GM21619 (cell line): ENCODE measurements around the gene CALM1.

ENCODE experiments used
- ATAC-seq: cut with Tn5 transposase; IDR thresholded peaks from one replicate; pipeline ENCODE4 v1.9.1; 2021; ENCODE audit not compliant: unreplicated experiment

CALM1 gene

GRCh38 chr14:90407230-90407629 lies 10.4 kb downstream of the CALM1 start:
- no peak for ATAC-seq

DNA sequence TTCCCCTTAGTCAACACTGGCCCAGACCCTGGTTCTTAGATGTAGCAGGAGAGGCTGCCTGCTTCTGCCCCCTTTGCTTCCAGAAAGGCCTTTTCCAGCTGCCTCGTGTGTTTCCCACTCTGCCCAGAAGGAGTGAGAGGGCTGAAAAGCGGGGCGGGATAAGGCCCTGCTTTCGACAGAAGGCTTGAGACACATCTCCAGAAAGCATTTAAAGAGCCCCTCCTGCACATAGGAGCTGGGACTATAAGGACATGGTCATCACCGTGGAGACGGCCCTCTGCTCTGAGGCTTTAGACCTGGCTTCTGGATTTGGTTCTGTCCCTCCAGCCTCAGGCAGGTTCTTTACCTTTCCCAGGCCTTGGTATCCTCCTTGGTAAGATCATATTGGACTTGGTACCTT lies 11.9 kb downstream of the CALM1 start:
- no peak for ATAC-seq

GRCh38 chr14:90409209-90409730 lies 12.4 kb downstream of the CALM1 start:
- ATAC-seq: no peak

DNA sequence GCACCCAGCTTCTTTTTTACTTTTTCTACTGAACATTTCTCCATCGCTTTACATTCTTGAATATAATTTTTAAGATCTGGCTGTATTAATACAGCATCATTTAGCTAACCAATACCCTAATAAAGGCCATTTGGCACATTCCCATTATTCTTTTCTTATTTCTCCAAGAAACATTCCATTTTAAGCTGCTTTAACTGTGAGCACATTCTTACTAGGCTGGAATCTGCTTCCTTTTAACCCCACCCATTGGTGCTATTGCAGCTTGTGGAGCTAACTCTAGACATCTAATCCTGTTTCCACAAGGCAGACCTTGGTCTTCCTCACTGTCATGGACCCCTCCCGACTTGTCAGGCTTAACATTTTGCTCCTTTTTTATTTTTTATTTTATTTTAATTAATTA lies 15.2 kb downstream of the CALM1 start:
- no peak for ATAC-seq

DNA sequence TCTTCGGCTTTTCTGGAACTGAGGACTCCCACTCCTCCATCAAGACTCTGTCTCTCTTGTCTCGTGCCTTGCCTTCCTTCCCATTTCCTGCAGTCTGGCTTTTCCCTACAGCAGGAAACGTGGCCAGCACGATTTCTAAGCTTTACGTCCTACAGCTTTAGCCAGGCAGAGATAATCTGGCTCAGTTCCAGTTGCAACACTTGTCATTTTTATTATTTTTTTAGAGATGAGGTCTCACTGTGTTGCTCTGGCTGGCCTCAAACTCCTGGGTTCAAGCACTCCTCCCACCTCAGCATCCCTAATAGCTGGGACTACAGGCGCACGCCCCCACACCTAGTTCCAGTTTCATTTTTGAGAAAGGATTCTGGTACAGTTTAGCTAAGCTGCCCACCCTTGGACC lies 19.9 kb downstream of the CALM1 start:
- ATAC-seq: no peak

GRCh38 chr14:90418053-90418452 lies 21.2 kb downstream of the CALM1 start:
- ATAC-seq: no peak

GRCh38 chr14:90419200-90419599 lies 22.4 kb downstream of the CALM1 start:
- ATAC-seq: no peak

DNA sequence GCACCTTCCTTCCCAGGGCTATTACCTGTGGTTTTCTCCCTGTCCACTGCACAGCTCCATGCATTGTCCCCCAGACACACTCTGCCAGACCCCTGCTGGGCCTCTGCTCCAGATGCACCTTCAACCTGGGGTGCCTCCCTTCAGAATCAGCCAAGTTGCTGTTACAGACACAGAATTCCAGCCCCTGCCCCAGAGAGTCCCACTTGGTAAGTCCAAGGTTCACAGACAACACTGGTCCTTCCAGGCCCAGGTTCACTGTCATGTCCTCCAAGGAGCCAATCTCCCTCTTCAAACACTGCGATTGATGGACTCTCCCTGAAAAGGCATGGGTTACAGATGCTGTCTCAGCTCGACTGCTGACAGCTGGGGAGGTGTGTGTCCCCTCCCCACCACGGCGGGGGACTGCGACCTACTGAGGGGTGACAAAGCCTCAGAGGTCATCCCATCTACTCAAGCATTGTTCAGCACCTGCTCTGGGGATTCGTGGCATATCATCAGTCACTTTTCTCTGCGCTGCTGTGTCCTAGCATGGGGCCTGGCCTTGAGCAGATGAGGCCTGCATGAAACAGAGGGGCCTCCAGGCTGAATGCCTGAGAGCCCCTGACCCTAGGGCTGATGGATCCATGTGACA lies 24.3 kb downstream of the CALM1 start:
- ATAC-seq: no peak

DNA sequence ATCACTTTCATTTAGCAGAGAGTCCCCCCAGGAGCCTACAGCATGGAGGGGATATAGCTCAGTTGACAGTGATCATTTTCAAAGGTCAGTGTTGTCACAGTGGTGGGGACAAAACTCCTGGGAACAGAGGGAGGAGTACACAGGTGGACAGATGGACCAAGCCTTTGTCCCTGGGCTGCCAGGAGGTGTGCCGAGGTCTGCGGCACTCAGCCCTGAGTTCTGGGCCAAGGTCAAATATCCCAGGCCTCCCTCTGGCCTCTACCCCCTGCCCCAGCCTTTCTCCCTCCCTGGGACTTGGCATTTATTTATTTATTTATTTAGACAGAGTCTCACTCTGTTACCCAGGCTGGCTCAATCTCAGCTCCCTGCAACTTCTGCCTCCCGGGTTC lies 24.8 kb downstream of the CALM1 start:
- ATAC-seq: no peak

DNA sequence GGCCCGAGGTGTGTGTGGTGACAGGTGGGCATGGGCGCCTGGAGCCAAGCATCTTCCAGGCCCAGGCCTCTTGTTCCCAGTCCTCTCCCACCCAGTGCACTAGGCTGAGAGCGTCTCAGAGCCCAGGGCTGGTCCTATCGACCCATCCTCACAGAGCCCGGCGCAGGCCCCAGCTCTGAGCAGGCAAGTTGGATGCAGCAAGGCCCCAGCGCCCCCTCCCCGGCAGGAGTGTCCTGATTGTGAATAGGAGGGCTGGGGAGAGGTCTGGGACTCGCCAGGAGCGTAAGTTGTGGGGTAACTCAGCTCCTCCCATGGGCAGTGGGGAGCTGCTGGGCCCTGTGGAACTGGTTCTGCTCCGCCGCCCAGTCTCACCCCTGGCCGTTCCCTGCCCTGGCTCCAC lies 26.3 kb downstream of the CALM1 start:
- no peak for ATAC-seq

DNA sequence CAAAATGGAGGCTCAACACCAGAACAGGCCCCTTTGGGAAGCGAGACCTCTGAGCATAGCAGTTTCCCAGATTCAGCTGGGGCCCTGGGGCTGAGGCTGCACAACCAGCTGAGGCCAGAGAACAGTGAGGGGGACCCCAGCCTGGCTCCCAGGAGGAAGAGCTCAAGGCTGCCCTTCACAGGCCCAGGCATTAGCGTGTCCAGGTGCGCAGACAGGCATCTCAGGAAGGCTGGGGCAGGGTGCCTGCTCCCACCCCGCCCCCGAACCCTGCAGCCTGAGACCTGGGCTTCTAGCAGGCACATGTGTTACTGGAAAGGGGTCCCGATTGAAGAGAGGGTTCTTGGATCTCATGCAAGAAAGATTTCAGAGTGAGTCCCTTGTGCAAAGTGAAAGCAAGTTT lies 27.2 kb downstream of the CALM1 start:
- no peak for ATAC-seq

GRCh38 chr14:90424686-90425372 lies 28.0 kb downstream of the CALM1 start:
- no peak for ATAC-seq

DNA sequence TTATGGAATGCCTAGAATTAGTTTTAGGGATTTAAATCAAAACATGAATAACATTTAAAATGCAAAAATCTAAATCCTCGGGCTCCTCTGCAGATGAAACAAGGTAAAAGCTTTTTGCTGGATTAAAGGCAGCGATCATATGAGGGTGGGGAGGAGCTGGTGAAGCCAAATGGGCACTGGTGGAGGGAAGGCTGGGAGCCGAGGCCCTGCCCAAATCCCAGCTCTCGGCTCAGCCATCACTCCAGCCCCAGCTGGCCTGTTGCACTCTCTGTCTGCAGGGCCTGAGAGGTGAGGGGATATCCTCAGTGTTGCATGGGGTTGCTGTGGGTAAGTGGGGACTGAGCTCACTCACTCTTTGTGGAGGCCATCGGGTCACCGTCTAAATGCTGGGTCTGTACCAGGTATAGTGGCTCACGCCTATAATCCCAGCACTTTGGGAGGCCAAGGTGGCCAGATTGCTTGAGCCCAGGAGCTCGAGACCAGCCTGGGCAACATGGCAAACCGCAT lies 28.6 kb downstream of the CALM1 start:
- no peak for ATAC-seq

- no peak for ATAC-seq
These were observed 29.3 kb downstream of the CALM1 start for GRCh38 chr14:90426031-90426540.

- no peak for ATAC-seq
These were observed 29.8 kb downstream of the CALM1 start for GRCh38 chr14:90426663-90427062.

GRCh38 chr14:90427848-90428426 lies 31.1 kb downstream of the CALM1 start:
- ATAC-seq: no peak

GRCh38 chr14:90428676-90429075 lies 31.8 kb downstream of the CALM1 start:
- ATAC-seq: no peak

- ATAC-seq: no peak
These were observed 32.4 kb downstream of the CALM1 start for GRCh38 chr14:90429236-90429635.

DNA sequence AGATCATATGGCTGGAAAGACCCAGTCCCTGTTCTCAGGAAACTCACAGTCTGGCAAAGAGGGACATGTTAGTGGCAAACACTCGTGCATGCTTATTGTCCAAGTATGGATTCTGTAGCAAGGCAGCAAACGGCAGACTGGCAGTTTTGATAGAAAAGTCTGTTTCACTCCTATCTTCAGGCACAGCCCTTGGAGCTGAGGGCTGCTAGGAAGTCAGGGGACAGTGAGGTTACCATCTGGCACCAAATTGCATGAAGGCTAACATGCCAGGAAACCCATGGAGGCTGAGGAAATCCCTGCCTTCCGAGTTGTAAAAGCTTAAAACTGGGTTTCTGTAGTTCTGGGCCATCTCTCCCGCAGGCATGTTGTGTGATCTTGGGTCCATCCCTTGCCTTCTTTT lies 32.9 kb downstream of the CALM1 start:
- ATAC-seq: no peak

DNA sequence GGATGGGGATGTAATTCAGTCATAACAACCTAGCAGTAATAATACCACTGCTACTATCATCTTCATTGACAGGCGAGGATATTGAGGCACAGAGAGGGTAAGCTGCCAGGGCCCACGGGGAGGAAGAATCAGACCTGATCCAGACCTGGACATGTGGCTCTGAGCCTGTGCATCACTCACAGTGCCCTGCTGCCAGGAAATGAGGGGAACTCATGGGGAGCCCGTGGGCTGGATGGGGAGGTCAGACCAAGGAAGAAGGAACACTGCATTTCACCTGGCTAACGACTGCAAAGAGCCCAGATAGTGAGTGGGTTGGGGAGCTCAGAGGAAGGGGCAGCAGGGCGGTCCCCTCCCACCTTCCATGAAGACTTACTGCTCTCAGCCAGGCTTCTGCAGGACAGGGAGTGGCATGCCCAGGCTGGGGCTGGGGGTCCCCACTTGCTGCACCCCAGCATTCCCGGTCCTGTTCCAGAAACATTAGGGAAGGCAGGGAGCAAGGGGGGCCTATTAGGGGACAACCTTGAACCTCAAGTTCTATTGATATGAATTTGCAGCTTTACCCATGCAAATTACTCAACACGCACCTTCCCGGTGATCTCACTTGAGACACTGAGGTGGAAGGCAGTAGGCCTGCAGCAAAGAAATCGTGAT lies 37.7 kb downstream of the CALM1 start:
- ATAC-seq: no peak

- no peak for ATAC-seq
These were observed 42.0 kb downstream of the CALM1 start for GRCh38 chr14:90438841-90439240.
